SK-N-SH (cell line): ENCODE data around the gene MYLK. TPM values are rescaled to one million over a fixed set of nuclear protein-coding genes. Genes with fewer than 3 reads are reported as not detected.
A peak's percentile ranks its signal among the peaks of the same experiment; 100 is the strongest.

Source experiments
- CTCF ChIA-PET: fragments of 300-600, 350-600 bp; formaldehyde crosslinking; extraction: SDS; loops from one replicate; lab custom pipeline; 2021; lab: Yijun Ruan, JAX
- POLR2A ChIA-PET: fragments of 350-600 bp; sonication (Branson Sonifier 250); formaldehyde crosslinking; extraction: SDS; loops from one replicate; lab custom pipeline; 2020; ENCODE audit warnings: antibody characterized with exemption, inconsistent platforms; lab: Yijun Ruan, JAX
- DNase-seq: peaks from one replicate; pipeline ENCODE4 v3.0.0; 2012
- H2AFZ ChIP-seq: fragments of 200-600 bp; sonication (generic); 2 replicates; pipeline ENCODE4 v1.8.1; 2016; ENCODE audit warnings: antibody characterized with exemption, mild to moderate bottlenecking, low read depth
- H3F3A ChIP-seq: fragments of 200-600 bp; sonication (generic); replicated peaks from 2 replicates; pipeline ENCODE3; 2016; ENCODE audit warnings: antibody characterized with exemption, mild to moderate bottlenecking; ENCODE audit not compliant: insufficient read depth
- H3K27ac ChIP-seq, 2 experiments: fragments of 200-500 bp in 1 of 2; fragments of 200-600 bp in 1 of 2; sonication (Bioruptor generic) in 1 of 2; sonication (generic), shearing (Covaris generic) in 1 of 2; 2 replicates each; pipeline versions ENCODE4 v1.5.1 to v1.6.1; 2014 to 2016; ENCODE audit warnings: low read depth in 2 of 2, inconsistent platforms in 1 of 2, low read length in 1 of 2, mild to moderate bottlenecking in 1 of 2, mixed read lengths in 1 of 2
- H3K27me3 ChIP-seq: fragments of 200-600 bp; sonication (generic), shearing (Covaris generic); 2 replicates; pipeline ENCODE4 v1.6.1; 2016; ENCODE audit warnings: mixed run types; ENCODE audit not compliant: insufficient read depth
- H3K36me3 ChIP-seq, 2 experiments: fragments of 200-500 bp in 1 of 2; fragments of 200-600 bp in 1 of 2; sonication (Bioruptor generic) in 1 of 2; sonication (generic) in 1 of 2; replicated peaks in 1 of 2; 2 replicates each; pipeline versions ENCODE3 to v1.5.1; 2014 to 2016; ENCODE audit warnings: low read length in 1 of 2, mild to moderate bottlenecking in 1 of 2; ENCODE audit not compliant: insufficient read depth in 2 of 2, control insufficient read depth in 1 of 2
- H3K4me1 ChIP-seq, 2 experiments: fragments of 200-500 bp in 1 of 2; fragments of 200-600 bp in 1 of 2; sonication (Bioruptor generic) in 1 of 2; sonication (generic), shearing (Covaris generic) in 1 of 2; 2 replicates each; pipeline versions ENCODE4 v1.5.1 to v1.6.1; 2014 to 2016; ENCODE audit warnings: low read depth in 1 of 2, low read length in 1 of 2, mixed run types in 1 of 2; ENCODE audit not compliant: insufficient read depth in 2 of 2, control insufficient read depth in 1 of 2
- H3K4me2 ChIP-seq: fragments of 200-600 bp; sonication (generic), shearing (Covaris generic); 2 replicates; pipeline ENCODE4 v1.6.1; 2017; ENCODE audit warnings: mixed run types
- H3K4me3 ChIP-seq, 2 experiments: fragments of 200-500 bp in 1 of 2; fragments of 200-600 bp in 1 of 2; sonication (Bioruptor generic) in 1 of 2; sonication (generic), shearing (Covaris generic) in 1 of 2; 2 replicates each; pipeline versions ENCODE4 v1.5.1 to v1.8.1; 2014 to 2016; ENCODE audit warnings: low read depth in 2 of 2, inconsistent platforms in 1 of 2, low read length in 1 of 2, mild to moderate bottlenecking in 1 of 2, mixed read lengths in 1 of 2, moderate library complexity in 1 of 2
- H3K79me2 ChIP-seq: fragments of 200-600 bp; sonication (generic); 2 replicates; pipeline ENCODE4 v1.8.1; 2017; ENCODE audit warnings: mild to moderate bottlenecking; ENCODE audit not compliant: insufficient read depth
- H3K9ac ChIP-seq: fragments of 200-600 bp; sonication (generic); 2 replicates; pipeline ENCODE4 v1.6.1; 2017; ENCODE audit warnings: mixed run types
- H3K9me2 ChIP-seq: fragments of 200-600 bp; sonication (generic); 2 replicates; pipeline ENCODE4 v1.6.1; 2017; ENCODE audit warnings: mixed run types
- H3K9me3 ChIP-seq: fragments of 200-600 bp; sonication (generic); 2 replicates; pipeline ENCODE4 v1.6.1; 2017; ENCODE audit warnings: mixed run types, mild to moderate bottlenecking, moderate library complexity
- H4K20me1 ChIP-seq: fragments of 200-600 bp; sonication (generic); 2 replicates; pipeline ENCODE4 v1.6.1; 2017; ENCODE audit warnings: mild to moderate bottlenecking, mixed run types; ENCODE audit not compliant: insufficient read depth
- CHD2 ChIP-seq: fragments of 150-350 bp; IDR thresholded peaks from 2 replicates; pipeline ENCODE4 v1.6.1; 2018; ENCODE audit warnings: low read length; ENCODE audit not compliant: partially characterized antibody
- ELF1 ChIP-seq: IDR thresholded peaks from 2 replicates; pipeline ENCODE4 v1.4.0; 2012
- EP300 ChIP-seq, 2 experiments: IDR thresholded peaks; 2 replicates each; pipeline versions ENCODE4 v1.4.0 to v1.6.1; 2012; ENCODE audit warnings: borderline replicate concordance in 1 of 2, low read depth in 1 of 2, low read length in 1 of 2
- EZH2phosphoT487 ChIP-seq: fragments of 200-600 bp; sonication (generic); IDR thresholded peaks from 2 replicates; pipeline ENCODE4 v1.6.1; 2017; ENCODE audit warnings: low read depth, mixed run types, mild to moderate bottlenecking, antibody characterized with exemption, moderate library complexity, borderline replicate concordance
- FOXJ3 ChIP-seq: sonication (generic); formaldehyde crosslinking; IDR thresholded peaks from 2 replicates; pipeline ENCODE4 v1.5.1; 2020; ENCODE audit warnings: mild to moderate bottlenecking, missing genetic modification reagents
- GATA2 ChIP-seq: sonication (generic); formaldehyde crosslinking; IDR thresholded peaks from 2 replicates; pipeline ENCODE4 v1.5.0; 2020; ENCODE audit warnings: mild to moderate bottlenecking, missing genetic modification reagents
- JUND ChIP-seq: IDR thresholded peaks from 2 replicates; pipeline ENCODE4 v1.4.0; 2012
- MAX ChIP-seq: IDR thresholded peaks from 2 replicates; pipeline ENCODE4 v1.4.0; 2012; ENCODE audit warnings: low read depth
- MXI1 ChIP-seq: IDR thresholded peaks from 2 replicates; pipeline ENCODE4 v1.6.1; 2012; ENCODE audit warnings: mild to moderate bottlenecking, low read depth, low read length, improper control_type of control experiment
- NFIC ChIP-seq: IDR thresholded peaks from 2 replicates; pipeline ENCODE4 v1.4.0; 2012; ENCODE audit warnings: borderline replicate concordance
- NRF1 ChIP-seq: IDR thresholded peaks from 2 replicates; pipeline ENCODE4 v1.6.1; 2012; ENCODE audit warnings: low read depth, mild to moderate bottlenecking, low read length
- PBX3 ChIP-seq: IDR thresholded peaks from 2 replicates; pipeline ENCODE4; 2012
- RFX5 ChIP-seq: IDR thresholded peaks from 2 replicates; pipeline ENCODE4 v1.6.1; 2012; ENCODE audit warnings: mild to moderate bottlenecking, improper control_type of control experiment, low read length
- RXRA ChIP-seq: IDR thresholded peaks from 2 replicates; pipeline ENCODE4 v1.4.0; 2012; ENCODE audit warnings: low read depth, mild to moderate bottlenecking, borderline replicate concordance
- SIN3A ChIP-seq: IDR thresholded peaks from 2 replicates; pipeline ENCODE4 v1.6.1; 2012; ENCODE audit warnings: low read depth, mild to moderate bottlenecking, low read length, moderate library complexity, borderline replicate concordance
- TCF12 ChIP-seq: IDR thresholded peaks from 2 replicates; pipeline ENCODE4 v1.4.0; 2012
- WGBS: methylation state at CpG from one replicate; pipeline ENCODE4 v1.1.6; 2017; ENCODE audit warnings: low lambda C conversion rate; 5-methylcytosine and 5-hydroxymethylcytosine counted together
- polyA plus RNA-seq, 3 experiments: library from polyadenylated mRNA; depleted of rRNA; stranded (reverse); fragments of >200 nt; gene quantifications; 2 replicates each; pipeline ENCODE4 v1.2.3, GENCODE V29; 2012
- TF ChIP-seq, protein P1 (sequence below): IDR thresholded peaks from 2 replicates; pipeline ENCODE4 v1.6.1; 2012; ENCODE audit warnings: mild to moderate bottlenecking, low read depth, low read length, moderate library complexity
- TF ChIP-seq, protein P2 (sequence below): fragments of 200-600 bp; sonication (generic); IDR thresholded peaks from 2 replicates; pipeline ENCODE4 v1.6.1; 2017; ENCODE audit warnings: antibody characterized with exemption, mild to moderate bottlenecking, moderate library complexity

MYLK gene
- polyA plus RNA-seq, 1 of the 3 experiments (the other 2 are of a cell fraction): 272 TPM

- Histone ChIP-seq H3K27me3 (no peaks in the 10 kb centered on the region), H3K9me3 (no peaks in the 10 kb centered on the region), H3K4me1 (peaks cover 2 to 42% of the 10 kb centered on the region in 2 experiments; a peak in 3 of 4 replicates), H2AFZ (no peak overlapping the region), H3K9ac (peak overlapping the region; percentile 49), H3F3A (peaks cover 13% of the 10 kb centered on the region), H3K4me3 (no peak overlapping the region), H3K36me3 (peaks cover 59 to 81% of the 10 kb centered on the region in 2 experiments), H4K20me1 (no peaks in the 10 kb centered on the region), H3K79me2 (peaks cover 53% of the 10 kb centered on the region), H3K9me2 (no peaks in the 10 kb centered on the region), H3K27ac (peak overlapping the region in 1 of 2 experiments; percentile 97; a peak in 2 of 4 replicates), H3K4me2 (0 out of 2 replicates have a peak overlapping the region, but pooled peaks have one; percentile 53)
- no peak for DNase-seq
- POLR2A ChIA-PET: no interaction called here
- TF ChIP-seq, protein P1, sequence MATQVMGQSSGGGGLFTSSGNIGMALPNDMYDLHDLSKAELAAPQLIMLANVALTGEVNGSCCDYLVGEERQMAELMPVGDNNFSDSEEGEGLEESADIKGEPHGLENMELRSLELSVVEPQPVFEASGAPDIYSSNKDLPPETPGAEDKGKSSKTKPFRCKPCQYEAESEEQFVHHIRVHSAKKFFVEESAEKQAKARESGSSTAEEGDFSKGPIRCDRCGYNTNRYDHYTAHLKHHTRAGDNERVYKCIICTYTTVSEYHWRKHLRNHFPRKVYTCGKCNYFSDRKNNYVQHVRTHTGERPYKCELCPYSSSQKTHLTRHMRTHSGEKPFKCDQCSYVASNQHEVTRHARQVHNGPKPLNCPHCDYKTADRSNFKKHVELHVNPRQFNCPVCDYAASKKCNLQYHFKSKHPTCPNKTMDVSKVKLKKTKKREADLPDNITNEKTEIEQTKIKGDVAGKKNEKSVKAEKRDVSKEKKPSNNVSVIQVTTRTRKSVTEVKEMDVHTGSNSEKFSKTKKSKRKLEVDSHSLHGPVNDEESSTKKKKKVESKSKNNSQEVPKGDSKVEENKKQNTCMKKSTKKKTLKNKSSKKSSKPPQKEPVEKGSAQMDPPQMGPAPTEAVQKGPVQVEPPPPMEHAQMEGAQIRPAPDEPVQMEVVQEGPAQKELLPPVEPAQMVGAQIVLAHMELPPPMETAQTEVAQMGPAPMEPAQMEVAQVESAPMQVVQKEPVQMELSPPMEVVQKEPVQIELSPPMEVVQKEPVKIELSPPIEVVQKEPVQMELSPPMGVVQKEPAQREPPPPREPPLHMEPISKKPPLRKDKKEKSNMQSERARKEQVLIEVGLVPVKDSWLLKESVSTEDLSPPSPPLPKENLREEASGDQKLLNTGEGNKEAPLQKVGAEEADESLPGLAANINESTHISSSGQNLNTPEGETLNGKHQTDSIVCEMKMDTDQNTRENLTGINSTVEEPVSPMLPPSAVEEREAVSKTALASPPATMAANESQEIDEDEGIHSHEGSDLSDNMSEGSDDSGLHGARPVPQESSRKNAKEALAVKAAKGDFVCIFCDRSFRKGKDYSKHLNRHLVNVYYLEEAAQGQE: no peak
- no peak for TF ChIP-seq CHD2
- TF ChIP-seq TCF12: no peak
- no peak for TF ChIP-seq EZH2phosphoT487
- no peak for TF ChIP-seq NFIC
- no peak for TF ChIP-seq ELF1
- TF ChIP-seq, protein P2, sequence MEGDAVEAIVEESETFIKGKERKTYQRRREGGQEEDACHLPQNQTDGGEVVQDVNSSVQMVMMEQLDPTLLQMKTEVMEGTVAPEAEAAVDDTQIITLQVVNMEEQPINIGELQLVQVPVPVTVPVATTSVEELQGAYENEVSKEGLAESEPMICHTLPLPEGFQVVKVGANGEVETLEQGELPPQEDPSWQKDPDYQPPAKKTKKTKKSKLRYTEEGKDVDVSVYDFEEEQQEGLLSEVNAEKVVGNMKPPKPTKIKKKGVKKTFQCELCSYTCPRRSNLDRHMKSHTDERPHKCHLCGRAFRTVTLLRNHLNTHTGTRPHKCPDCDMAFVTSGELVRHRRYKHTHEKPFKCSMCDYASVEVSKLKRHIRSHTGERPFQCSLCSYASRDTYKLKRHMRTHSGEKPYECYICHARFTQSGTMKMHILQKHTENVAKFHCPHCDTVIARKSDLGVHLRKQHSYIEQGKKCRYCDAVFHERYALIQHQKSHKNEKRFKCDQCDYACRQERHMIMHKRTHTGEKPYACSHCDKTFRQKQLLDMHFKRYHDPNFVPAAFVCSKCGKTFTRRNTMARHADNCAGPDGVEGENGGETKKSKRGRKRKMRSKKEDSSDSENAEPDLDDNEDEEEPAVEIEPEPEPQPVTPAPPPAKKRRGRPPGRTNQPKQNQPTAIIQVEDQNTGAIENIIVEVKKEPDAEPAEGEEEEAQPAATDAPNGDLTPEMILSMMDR: no peak
- TF ChIP-seq NRF1: no peak
- TF ChIP-seq GATA2 (CRISPR knock-in tag): no peak
- no peak for TF ChIP-seq MXI1
- CTCF ChIA-PET: interaction anchor here (0.7 to 1.3 kb wide), 3 partner anchors 10 to 91 kb away, joined by 3 to 8 read pairs (median 3); no protein-coding TSS in a partner anchor
- 96% methylated on average over 4 of the region's 4 CpGs for WGBS
Observed at GRCh38 chr3:123733341-123733740, 150.8 kb downstream of the MYLK start.

DNA sequence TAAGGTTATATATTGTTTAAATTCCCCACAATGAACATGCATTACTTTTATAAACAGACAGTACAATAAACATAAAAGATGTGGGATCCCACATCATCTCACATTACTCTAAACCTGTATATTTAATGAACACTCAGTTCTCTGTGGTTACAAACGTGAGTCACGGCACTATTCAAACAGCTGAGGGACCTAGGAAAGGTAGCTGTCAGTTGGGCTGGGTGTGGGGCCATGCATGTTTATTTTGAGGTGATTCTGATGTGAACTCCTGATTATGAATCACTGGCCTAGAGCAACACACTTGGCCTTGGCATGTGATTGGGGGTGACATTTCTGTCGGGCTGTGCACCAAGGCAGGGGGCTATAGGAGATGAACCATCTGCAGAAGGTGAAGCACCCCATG lies 151.7 kb downstream of the MYLK start:
- Histone ChIP-seq H3K9ac (0 out of 2 replicates have a peak overlapping the region, but pooled peaks have one; percentile 14), H3F3A (peaks cover 13% of the 10 kb centered on the region), H3K36me3 (peaks cover 52 to 73% of the 10 kb centered on the region in 2 experiments), H3K4me2 (peak overlapping the region; percentile 20; the same call in 1 of the 2 replicates), H3K9me3 (no peaks in the 10 kb centered on the region), H3K79me2 (peaks cover 56% of the 10 kb centered on the region), H3K9me2 (no peaks in the 10 kb centered on the region), H3K4me1 (peaks cover 2 to 46% of the 10 kb centered on the region in 2 experiments; a peak in 3 of 4 replicates), H2AFZ (no peak overlapping the region), H3K27me3 (no peaks in the 10 kb centered on the region), H3K27ac (peak overlapping the region in 1 of 2 experiments; percentile 97; a peak in 2 of 4 replicates), H4K20me1 (no peaks in the 10 kb centered on the region), H3K4me3 (no peak overlapping the region)
- TF ChIP-seq RXRA (0 out of 2 replicates have a peak, but pooled peaks have one; percentile 32), PBX3 (peak; percentile 54), MAX (peak; percentile 37; the same call in 1 of the 2 replicates), SIN3A (peak; percentile 62; the same call in 1 of the 2 replicates), EP300 (IDR thresholded peaks at IDR 0.05; ENCODE audit: borderline replicate concordance in 1 of 2, low read depth in 1 of 2, low read length in 1 of 2) (peak in 1 of 2 experiments; percentile 64; a peak in 1 of 4 replicates), FOXJ3 (CRISPR knock-in tag) (no peak), RFX5 (no peak), JUND (peak; percentile 41), NRF1 (no peak), TCF12 (peak; percentile 59)
- whole genome bisulfite sequencing: 52% methylated on average over 2 of the region's 3 CpGs
- DNase-seq: no peak
- CTCF ChIA-PET: interaction anchor here (0.7 to 1.3 kb wide), 2 partner anchors 9 to 12 kb away, joined by 3 to 8 read pairs; no protein-coding TSS in a partner anchor
- POLR2A ChIA-PET: no interaction called here
